HG02588 (cell line): Measurements from ENCODE around the gene CCDC87.
"Not testable (repeated sequence)": the region's sequence is repeated elsewhere in the genome, so short reads cannot be mapped to it uniquely, and the experiment has no call there.

Source experiments
- ATAC-seq: cut with Tn5 transposase; IDR thresholded peaks from one replicate; pipeline ENCODE4 v1.9.1; 2021; ENCODE audit warnings: mild to moderate bottlenecking, moderate library complexity; ENCODE audit not compliant: unreplicated experiment

The CCDC87 gene

GRCh38 chr11:66616379-66617154 is 23.7 kb upstream of the CCDC87 start, which contains the start of gene RBM14:
Gene RBM14, plus strand, starts transcription at chr11:66616630. Its CDS starts 91 bp downstream, at chr11:66616721.
- ATAC-seq, result peak; percentile 89

GRCh38 chr11:66614073-66614472 is 21.2 kb upstream of the CCDC87 start:
- no peak for ATAC-seq

GRCh38 chr11:66612458-66612857 is 19.6 kb upstream of the CCDC87 start:
- no peak for ATAC-seq

GRCh38 chr11:66609721-66610617 is 17.1 kb upstream of the CCDC87 start:
- no peak for ATAC-seq

GRCh38 chr11:66607126-66607834 is 14.4 kb upstream of the CCDC87 start:
- no peak for ATAC-seq

- ATAC-seq, result not testable (repeated sequence)
These were observed 13.7 kb upstream of the CCDC87 start for GRCh38 chr11:66606608-66607007.

GRCh38 chr11:66604155-66604554 is 11.3 kb upstream of the CCDC87 start:
- ATAC-seq, result no peak

- no peak for ATAC-seq
These were observed 10.2 kb upstream of the CCDC87 start for GRCh38 chr11:66603072-66603471.

- no peak for ATAC-seq
These were observed 7.9 kb upstream of the CCDC87 start for GRCh38 chr11:66600631-66601233.

GRCh38 chr11:66600219-66600618 is 7.4 kb upstream of the CCDC87 start:
- no peak for ATAC-seq

- no peak for ATAC-seq
These were observed 6.1 kb upstream of the CCDC87 start for GRCh38 chr11:66598993-66599392.

GRCh38 chr11:66595245-66595904 is 2.5 kb upstream of the CCDC87 start:
- no peak for ATAC-seq

- peak; percentile 3 for ATAC-seq
These were observed 787 bp upstream of the CCDC87 start for GRCh38 chr11:66593650-66594049.

- ATAC-seq, result peak; percentile 27
These were observed 406 bp upstream of the CCDC87 start for GRCh38 chr11:66593303-66593635.

- ATAC-seq, result no peak
These were observed 1.7 kb downstream of the CCDC87 start for GRCh38 chr11:66591175-66591574.

- no peak for ATAC-seq
These were observed 2.7 kb downstream of the CCDC87 start for GRCh38 chr11:66589996-66590675.

GRCh38 chr11:66589315-66589714 is 3.5 kb downstream of the CCDC87 start:
- not testable (repeated sequence) for ATAC-seq

- ATAC-seq, result no peak
These were observed 6.7 kb downstream of the CCDC87 start for GRCh38 chr11:66586136-66586535.

GRCh38 chr11:66585447-66585846 is 7.4 kb downstream of the CCDC87 start:
- ATAC-seq, result not testable (repeated sequence)
